ENCODE data around the gene PKD1L1.
"Not testable (repeated sequence)": the region's sequence is repeated elsewhere in the genome, so short reads cannot be mapped to it uniquely, and the experiment has no call there.

PKD1L1 gene

GRCh38 chr7:47924266-47924665 is 24.0 kb downstream of the PKD1L1 start:
- DNase-seq (ENCODE audit: low spot score) (no peak), ATAC-seq (ENCODE audit: low read depth) (no peak)
- Histone ChIP-seq H3K27ac (ENCODE audit: poor library complexity, severe bottlenecking) (no peak overlapping the region), H3K9me3 (ENCODE audit: severe bottlenecking) (no peaks in the 10 kb centered on the region), H3K27me3 (ENCODE audit: insufficient read depth, poor library complexity, severe bottlenecking) (no peaks in the 10 kb centered on the region), H3K36me3 (ENCODE audit: low read depth) (no peaks in the 10 kb centered on the region), H3K4me3 (ENCODE audit: severe bottlenecking) (no peak overlapping the region), H3K4me1 (ENCODE audit: insufficient read depth, poor library complexity, severe bottlenecking) (no peaks in the 10 kb centered on the region)
- TF ChIP-seq CTCF (IDR thresholded peaks at IDR 0.05; ENCODE audit: poor library complexity, severe bottlenecking), result no peak

GRCh38 chr7:47923081-47923875 is 25.0 kb downstream of the PKD1L1 start:
- H3K4me3 ChIP-seq (ENCODE audit: severe bottlenecking); H3K4me1 ChIP-seq (ENCODE audit: insufficient read depth, poor library complexity, severe bottlenecking); H3K9me3 ChIP-seq (ENCODE audit: severe bottlenecking); DNase-seq (ENCODE audit: low spot score); H3K36me3 ChIP-seq (ENCODE audit: low read depth); H3K27ac ChIP-seq (ENCODE audit: poor library complexity, severe bottlenecking); ATAC-seq (ENCODE audit: low read depth); H3K27me3 ChIP-seq (ENCODE audit: insufficient read depth, poor library complexity, severe bottlenecking): not testable (repeated sequence)

- not testable (repeated sequence) for H3K4me3 ChIP-seq (ENCODE audit: severe bottlenecking); H3K27ac ChIP-seq (ENCODE audit: poor library complexity, severe bottlenecking); H3K36me3 ChIP-seq (ENCODE audit: low read depth); H3K27me3 ChIP-seq (ENCODE audit: insufficient read depth, poor library complexity, severe bottlenecking); ATAC-seq (ENCODE audit: low read depth); DNase-seq (ENCODE audit: low spot score); H3K4me1 ChIP-seq (ENCODE audit: insufficient read depth, poor library complexity, severe bottlenecking); H3K9me3 ChIP-seq (ENCODE audit: severe bottlenecking)
Measured at GRCh38 chr7:47916514-47916913, 31.8 kb downstream of the PKD1L1 start.

GRCh38 chr7:47915616-47915976 is 32.7 kb downstream of the PKD1L1 start:
- no peaks in the 10 kb centered on the region for H3K4me1 ChIP-seq (ENCODE audit: insufficient read depth, poor library complexity, severe bottlenecking)
- no peak for TF ChIP-seq CTCF (IDR thresholded peaks at IDR 0.05; ENCODE audit: poor library complexity, severe bottlenecking)
- H3K36me3 ChIP-seq (ENCODE audit: low read depth), result no peaks in the 10 kb centered on the region
- H3K9me3 ChIP-seq (ENCODE audit: severe bottlenecking), result no peaks in the 10 kb centered on the region
- H3K4me3 ChIP-seq (ENCODE audit: severe bottlenecking), result no peak overlapping the region
- ATAC-seq (ENCODE audit: low read depth), result no peak
- no peak for DNase-seq (ENCODE audit: low spot score)
- H3K27me3 ChIP-seq (ENCODE audit: insufficient read depth, poor library complexity, severe bottlenecking), result no peaks in the 10 kb centered on the region
- no peak overlapping the region for H3K27ac ChIP-seq (ENCODE audit: poor library complexity, severe bottlenecking)

- ATAC-seq (ENCODE audit: low read depth) (no peak), DNase-seq (ENCODE audit: low spot score) (no peak)
- Histone ChIP-seq H3K27me3 (ENCODE audit: insufficient read depth, poor library complexity, severe bottlenecking) (no peaks in the 10 kb centered on the region), H3K4me1 (ENCODE audit: insufficient read depth, poor library complexity, severe bottlenecking) (no peaks in the 10 kb centered on the region), H3K4me3 (ENCODE audit: severe bottlenecking) (no peak overlapping the region), H3K27ac (ENCODE audit: poor library complexity, severe bottlenecking) (no peak overlapping the region), H3K9me3 (ENCODE audit: severe bottlenecking) (no peaks in the 10 kb centered on the region), H3K36me3 (ENCODE audit: low read depth) (no peaks in the 10 kb centered on the region)
- no peak for TF ChIP-seq CTCF (IDR thresholded peaks at IDR 0.05; ENCODE audit: poor library complexity, severe bottlenecking)
Measured at GRCh38 chr7:47914717-47915615, 33.3 kb downstream of the PKD1L1 start.
